OCI-LY3 (cell line): Measurements from ENCODE around the gene GRN.

Experiments
- CTCF ChIP-seq: fragments of 200-600, 300-600 bp; sonication (generic); IDR thresholded peaks from 2 replicates; pipeline ENCODE4 v1.5.1; 2014; ENCODE audit warnings: antibody characterized with exemption, low read length, low read depth
- EZH2phosphoT487 ChIP-seq: fragments of 200-600 bp; shearing (Covaris generic); IDR thresholded peaks from 2 replicates; pipeline ENCODE4 v1.6.1; 2018; ENCODE audit warnings: antibody characterized with exemption, mixed run types, low read depth

GRCh38 chr17:44384823-44385286 is 39.8 kb downstream of the GRN start:
- TF ChIP-seq CTCF, result no peak
- TF ChIP-seq EZH2phosphoT487, result no peak
